Hepatocyte (in vitro differentiated cells): ENCODE results near the gene ASCC2.

Experiments
- CTCF ChIP-seq: fragments of 200-600 bp; sonication (generic); IDR thresholded peaks from 2 replicates; pipeline ENCODE4 v1.5.1; 2016; ENCODE audit warnings: antibody characterized with exemption, mild to moderate bottlenecking; ENCODE audit not compliant: poor library complexity
- EZH2 ChIP-seq: fragments of 200-600 bp; sonication (generic); IDR thresholded peaks from 2 replicates; pipeline ENCODE4 v1.6.1; 2016; ENCODE audit warnings: antibody characterized with exemption, mild to moderate bottlenecking, borderline replicate concordance
- EZH2phosphoT487 ChIP-seq: fragments of 200-600 bp; sonication (generic); IDR thresholded peaks from one replicate; pipeline ENCODE4 v1.6.1; 2018; ENCODE audit warnings: antibody characterized with exemption, mild to moderate bottlenecking, low read depth, moderate library complexity; ENCODE audit not compliant: unreplicated experiment, severe bottlenecking

GRCh38 chr22:29820961-29821290, 17.1 kb downstream of the ASCC2 start:
- TF ChIP-seq CTCF (no peak), EZH2 (no peak), EZH2phosphoT487 (no peak)
